HL-60 (cell line): ENCODE data around the gene TRIM17.

Source experiments
- DNase-seq, 2 experiments: peaks; one replicate each; pipeline ENCODE4 v3.0.0-alpha.2; 2010 to 2020; ENCODE audit warnings: low read depth in 1 of 2, low spot score in 1 of 2
- H3K27ac ChIP-seq: fragments of 250-450 bp; sonication (Bioruptor Pico); replicated peaks from 2 replicates; pipeline ENCODE4 v1.5.1; 2020; ENCODE audit warnings: mild to moderate bottlenecking, moderate library complexity
- H3K27me3 ChIP-seq: fragments of 250-450 bp; sonication (Bioruptor Pico); 2 replicates; pipeline ENCODE4 v1.5.1; 2021; ENCODE audit warnings: mild to moderate bottlenecking, moderate library complexity; ENCODE audit not compliant: insufficient read depth, poor library complexity, severe bottlenecking
- H3K4me3 ChIP-seq: replicated peaks from 2 replicates; pipeline ENCODE4 v1.5.1; 2011; ENCODE audit warnings: mild to moderate bottlenecking, control low read depth, low read length; ENCODE audit not compliant: insufficient read depth
- CTCF ChIP-seq: IDR thresholded peaks from one replicate; pipeline ENCODE4 v1.5.1; 2011; ENCODE audit warnings: low read length, control low read depth, inconsistent platforms; ENCODE audit not compliant: insufficient read depth
- GABPA ChIP-seq: IDR thresholded peaks from 2 replicates; pipeline ENCODE4 v1.6.1; 2012; ENCODE audit warnings: low read depth
- POLR2AphosphoS5 ChIP-seq: IDR thresholded peaks from 2 replicates; pipeline ENCODE4 v1.6.1; 2012; ENCODE audit warnings: low read depth
- REST ChIP-seq: IDR thresholded peaks from 2 replicates; pipeline ENCODE4 v1.6.1; 2012; ENCODE audit warnings: low read depth; ENCODE audit not compliant: insufficient replicate concordance
- SPI1 ChIP-seq: IDR thresholded peaks from 2 replicates; pipeline ENCODE4 v1.6.1; 2012; ENCODE audit warnings: low read depth, mild to moderate bottlenecking, borderline replicate concordance

Gene TRIM17

GRCh38 chr1:228403231-228403631 lies 13.4 kb downstream of the TRIM17 start:
- Histone ChIP-seq H3K27me3 (no peaks in the 10 kb centered on the region), H3K27ac (no peak overlapping the region), H3K4me3 (no peak overlapping the region)
- TF ChIP-seq SPI1 (no peak), GABPA (no peak), POLR2AphosphoS5 (no peak), REST (no peak), CTCF (no peak)
- DNase-seq: no peak

- Histone ChIP-seq H3K27ac (no peak overlapping the region), H3K27me3 (no peaks in the 10 kb centered on the region), H3K4me3 (no peak overlapping the region)
- TF ChIP-seq REST (no peak), POLR2AphosphoS5 (no peak), GABPA (no peak), CTCF (no peak), SPI1 (no peak)
- no peak for DNase-seq
These were observed 14.0 kb downstream of the TRIM17 start for GRCh38 chr1:228402641-228403025.

GRCh38 chr1:228401782-228402640 lies 14.7 kb downstream of the TRIM17 start:
- H3K27ac ChIP-seq: no peak overlapping the region

More at GRCh38 chr1:228401782-228402640, 14.7 kb downstream of the TRIM17 start:
- H3K27me3 ChIP-seq: no peaks in the 10 kb centered on the region
- DNase-seq: no peak
- TF ChIP-seq GABPA (no peak), CTCF (no peak), SPI1 (no peak), POLR2AphosphoS5 (no peak), REST (no peak)
- H3K4me3 ChIP-seq: no peak overlapping the region
